Endothelial cell of umbilical vein (primary cell): Measurements from ENCODE around the gene USP30. TPM values are rescaled to one million over a fixed set of nuclear protein-coding genes. Genes with fewer than 3 reads are reported as not detected.

Experiments used
- BruUV-seq: library from RNA; stranded (reverse); fragments of 400-500 nt; replicated peaks from 2 replicates; lab custom pipeline; 2021; lab: Mats Ljungman, UMichigan
- CTCF ChIA-PET: fragments of 300-600, 350-600 bp; sonication (Branson Sonifier 250); formaldehyde crosslinking; loops from one replicate; lab custom pipeline; 2021; ENCODE audit warnings: antibody characterized with exemption, inconsistent platforms; lab: Charles Lee
- POLR2A ChIA-PET: fragments of 300-600, 350-600 bp; sonication (Branson Sonifier 250); formaldehyde crosslinking; loops from one replicate; lab custom pipeline; 2021; ENCODE audit warnings: antibody characterized with exemption, inconsistent platforms; lab: Charles Lee
- DNase-seq: peaks from one replicate; pipeline ENCODE4 v3.0.0-alpha.2; 2011; ENCODE audit warnings: low read depth, low spot score
- FAIRE-seq: peaks from 2 replicates; lab custom pipeline; 2011; peaks lifted over from hg19 to GRCh38; lab: Jason Lieb, UNC
- H2AFZ ChIP-seq: 2 replicates; pipeline ENCODE4 v1.6.0; 2012; ENCODE audit warnings: low read depth, low read length, control low read depth, inconsistent platforms
- H3K27ac ChIP-seq: 2 replicates; pipeline ENCODE4 v1.5.1; 2011; ENCODE audit warnings: low read depth, mild to moderate bottlenecking, control low read depth, low read length, moderate library complexity; ENCODE audit not compliant: insufficient read depth
- H3K27me3 ChIP-seq, 2 experiments: 2 replicates each; pipeline versions ENCODE4 v1.6.0 to v1.6.1; 2011; ENCODE audit warnings: low read length in 2 of 2, mixed read lengths in 1 of 2; ENCODE audit not compliant: control insufficient read depth in 2 of 2, insufficient read depth in 2 of 2
- H3K36me3 ChIP-seq, 2 experiments: 2 replicates in 1 of 2; 3 replicates in 1 of 2; pipeline ENCODE4 v1.5.1; 2011; ENCODE audit warnings: low read length in 2 of 2, mild to moderate bottlenecking in 1 of 2, moderate library complexity in 1 of 2; ENCODE audit not compliant: control insufficient read depth in 2 of 2, insufficient read depth in 2 of 2; ENCODE audit errors: extremely low read depth in 1 of 2
- H3K4me1 ChIP-seq: 3 replicates; pipeline ENCODE4 v1.5.1; 2011; ENCODE audit warnings: mild to moderate bottlenecking, low read length; ENCODE audit not compliant: control insufficient read depth, insufficient read depth; ENCODE audit errors: extremely low read depth
- H3K4me2 ChIP-seq: 2 replicates; pipeline ENCODE4 v1.6.1; 2011; ENCODE audit warnings: low read length, control low read depth, mixed read lengths; ENCODE audit not compliant: insufficient read depth
- H3K4me3 ChIP-seq, 3 experiments: fragments of 200-600 bp in 1 of 3; sonication (generic), shearing (Covaris generic) in 1 of 3; replicated peaks in 1 of 3; 2 replicates each; pipeline ENCODE4 v1.5.1; 2011 to 2016; ENCODE audit warnings: control low read depth in 3 of 3, low read length in 3 of 3, mild to moderate bottlenecking in 2 of 3, inconsistent platforms in 1 of 3, low read depth in 1 of 3, moderate library complexity in 1 of 3; ENCODE audit not compliant: insufficient read depth in 1 of 3
- H3K79me2 ChIP-seq: 2 replicates; pipeline ENCODE4 v1.6.0; 2012; ENCODE audit warnings: low read length, inconsistent platforms; ENCODE audit not compliant: control insufficient read depth, insufficient read depth
- H3K9ac ChIP-seq: replicated peaks from 2 replicates; pipeline ENCODE3; 2011; ENCODE audit warnings: low read length, control low read depth; ENCODE audit not compliant: insufficient read depth; ENCODE audit errors: extremely low read depth
- H3K9me1 ChIP-seq: replicated peaks from 3 replicates; pipeline ENCODE4 v1.6.0; 2011; ENCODE audit warnings: mild to moderate bottlenecking, low read length; ENCODE audit not compliant: control insufficient read depth, insufficient read depth; ENCODE audit errors: extremely low read depth
- H3K9me3 ChIP-seq: replicated peaks from 2 replicates; pipeline ENCODE4 v1.5.1; 2012; ENCODE audit warnings: low read length, inconsistent platforms; ENCODE audit not compliant: control insufficient read depth, insufficient read depth
- H4K20me1 ChIP-seq: replicated peaks from 2 replicates; pipeline ENCODE3; 2011; ENCODE audit warnings: mild to moderate bottlenecking, low read length; ENCODE audit not compliant: control insufficient read depth, insufficient read depth; ENCODE audit errors: extremely low read depth
- EZH2 ChIP-seq: IDR thresholded peaks from 2 replicates; pipeline ENCODE4 v1.6.1; 2012; ENCODE audit warnings: borderline replicate concordance, low read depth, mild to moderate bottlenecking, moderate library complexity, low read length, inconsistent platforms; ENCODE audit not compliant: severe bottlenecking
- FOS ChIP-seq: IDR thresholded peaks from 2 replicates; pipeline ENCODE4 v1.6.1; 2011; ENCODE audit warnings: mild to moderate bottlenecking, low read length, moderate library complexity, borderline replicate concordance; ENCODE audit not compliant: insufficient read depth
- GATA2 ChIP-seq: IDR thresholded peaks from 2 replicates; pipeline ENCODE4 v1.7.0; 2011; ENCODE audit warnings: low read depth, mild to moderate bottlenecking, moderate library complexity, mixed read lengths, low read length; ENCODE audit not compliant: insufficient read length, insufficient read depth
- JUN ChIP-seq: IDR thresholded peaks from 2 replicates; pipeline ENCODE4 v1.6.1; 2011; ENCODE audit warnings: borderline replicate concordance, low read depth; ENCODE audit not compliant: insufficient read length, insufficient read depth
- MYC ChIP-seq: IDR thresholded peaks from one replicate; pipeline ENCODE4 v1.6.1; 2011; ENCODE audit warnings: mild to moderate bottlenecking, low read depth, low read length
- POLR2A ChIP-seq: IDR thresholded peaks from 2 replicates; pipeline ENCODE4 v1.6.1; 2012; ENCODE audit warnings: low read depth, mild to moderate bottlenecking, control low read depth, low read length
- POLR2AphosphoS5 ChIP-seq: IDR thresholded peaks from 2 replicates; pipeline ENCODE4 v1.6.1; 2012; ENCODE audit warnings: low read depth, mild to moderate bottlenecking, control low read depth, low read length, moderate library complexity; ENCODE audit not compliant: insufficient read depth
- dilution Hi-C: fragments of 300-500 bp; cut with MboI; formaldehyde crosslinking; loops from one replicate; pipeline ENCODE4 v1.15.0; 2019; ENCODE audit warnings: low sequenced_read_pairs; ENCODE audit not compliant: extremely low pct_ligation_motif_present
- intact Hi-C: fragments of 100-400 bp; cut with micrococcal nuclease; formaldehyde crosslinking; loops from one replicate; pipeline ENCODE4 v1.10.0; 2022
- polyA plus RNA-seq, 4 experiments: library from polyadenylated mRNA; depleted of rRNA in 3 of 4; stranded (reverse) in 3 of 4; unstranded in 1 of 4; fragments of >200 nt; gene quantifications; 2 replicates each; pipeline versions ENCODE4 v1.2.1 to v1.2.3, GENCODE V29; 2011 to 2012; ENCODE audit warnings: missing spikeins in 1 of 4
- total RNA-seq: library from RNA; stranded (reverse); gene quantifications from 2 replicates; pipeline ENCODE4 v1.2.3, GENCODE V29; 2021
- TF ChIP-seq, protein P1 (sequence below), 2 donors: IDR thresholded peaks; 1 replicate in 1 of 2; 2 replicates in 1 of 2; pipeline ENCODE4 v1.5.1; 2011; ENCODE audit warnings: low read length in 2 of 2, mild to moderate bottlenecking in 2 of 2, moderate library complexity in 2 of 2, control low read depth in 1 of 2, inconsistent platforms in 1 of 2, low read depth in 1 of 2; ENCODE audit not compliant: insufficient read depth in 1 of 2; ENCODE audit errors: extremely low read depth in 1 of 2
- TF ChIP-seq, protein P2 (sequence below): IDR thresholded peaks from 2 replicates; pipeline ENCODE4 v1.6.1; 2011; ENCODE audit not compliant: insufficient read depth, insufficient read length

The USP30 gene
- total and polyA plus RNA-seq, 2 donors (not counting 3 experiments of a cell fraction or from before 2014, with no cell fraction given) = 14.2 to 24.3 TPM

DNA sequence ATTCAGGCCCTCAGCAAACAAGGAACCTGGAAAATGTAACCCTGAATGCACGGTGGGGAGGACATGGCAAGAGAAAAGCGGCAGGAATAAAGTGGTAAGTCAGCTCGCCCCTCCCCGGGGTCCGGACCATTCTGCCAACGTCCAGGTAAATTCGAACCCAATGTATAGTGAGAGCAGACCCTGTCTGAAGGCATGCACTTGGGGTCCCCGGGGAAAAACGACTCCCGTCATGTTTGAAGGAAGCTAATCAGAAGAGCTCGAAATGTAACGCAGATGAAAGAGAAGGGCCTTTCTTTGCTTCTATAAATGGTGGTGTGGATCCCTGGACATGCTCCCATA, 64.2 kb downstream of the USP30 start:
- FAIRE-seq = no peak
- BruUV-seq = no TSS peak
- Histone ChIP-seq H4K20me1 (no peaks in the 10 kb centered on the region), H3K27me3 (no peaks in the 10 kb centered on the region), H2AFZ (no peak overlapping the region), H3K9me3 (no peaks in the 10 kb centered on the region), H3K4me2 (no peak overlapping the region), H3K36me3 (no peaks in the 10 kb centered on the region), H3K4me3 (no peak overlapping the region), H3K9me1 (no peaks in the 10 kb centered on the region), H3K9ac (no peak overlapping the region), H3K27ac (no peak overlapping the region), H3K4me1 (peaks cover 3% of the 10 kb centered on the region), H3K79me2 (no peaks in the 10 kb centered on the region)
- intact Hi-C loops (no loop called here), dilution Hi-C loops (no loop called here)
- DNase-seq = no peak
- TF ChIP-seq JUN (no peak), FOS (no peak), EZH2 (no peak), POLR2A (no peak), GATA2 (no peak), MYC (no peak), POLR2AphosphoS5 (no peak)
- TF ChIP-seq, protein P1, sequence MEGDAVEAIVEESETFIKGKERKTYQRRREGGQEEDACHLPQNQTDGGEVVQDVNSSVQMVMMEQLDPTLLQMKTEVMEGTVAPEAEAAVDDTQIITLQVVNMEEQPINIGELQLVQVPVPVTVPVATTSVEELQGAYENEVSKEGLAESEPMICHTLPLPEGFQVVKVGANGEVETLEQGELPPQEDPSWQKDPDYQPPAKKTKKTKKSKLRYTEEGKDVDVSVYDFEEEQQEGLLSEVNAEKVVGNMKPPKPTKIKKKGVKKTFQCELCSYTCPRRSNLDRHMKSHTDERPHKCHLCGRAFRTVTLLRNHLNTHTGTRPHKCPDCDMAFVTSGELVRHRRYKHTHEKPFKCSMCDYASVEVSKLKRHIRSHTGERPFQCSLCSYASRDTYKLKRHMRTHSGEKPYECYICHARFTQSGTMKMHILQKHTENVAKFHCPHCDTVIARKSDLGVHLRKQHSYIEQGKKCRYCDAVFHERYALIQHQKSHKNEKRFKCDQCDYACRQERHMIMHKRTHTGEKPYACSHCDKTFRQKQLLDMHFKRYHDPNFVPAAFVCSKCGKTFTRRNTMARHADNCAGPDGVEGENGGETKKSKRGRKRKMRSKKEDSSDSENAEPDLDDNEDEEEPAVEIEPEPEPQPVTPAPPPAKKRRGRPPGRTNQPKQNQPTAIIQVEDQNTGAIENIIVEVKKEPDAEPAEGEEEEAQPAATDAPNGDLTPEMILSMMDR (IDR thresholded peaks at IDR 0.05; ENCODE audit: extremely low read depth in 1 of 2, insufficient read depth in 1 of 2, low read depth in 1 of 2, low read length in 2 of 2) = no peak
- TF ChIP-seq, protein P2, sequence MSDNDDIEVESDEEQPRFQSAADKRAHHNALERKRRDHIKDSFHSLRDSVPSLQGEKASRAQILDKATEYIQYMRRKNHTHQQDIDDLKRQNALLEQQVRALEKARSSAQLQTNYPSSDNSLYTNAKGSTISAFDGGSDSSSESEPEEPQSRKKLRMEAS = no peak
- ChIA-PET POLR2A (no interaction called here), CTCF (interaction anchor here (0.9 kb wide), 1 partner anchor 255 kb away, joined by 4 read pairs; no protein-coding TSS in a partner anchor)
